ENCODE results near the gene PITPNB.

PITPNB gene

DNA sequence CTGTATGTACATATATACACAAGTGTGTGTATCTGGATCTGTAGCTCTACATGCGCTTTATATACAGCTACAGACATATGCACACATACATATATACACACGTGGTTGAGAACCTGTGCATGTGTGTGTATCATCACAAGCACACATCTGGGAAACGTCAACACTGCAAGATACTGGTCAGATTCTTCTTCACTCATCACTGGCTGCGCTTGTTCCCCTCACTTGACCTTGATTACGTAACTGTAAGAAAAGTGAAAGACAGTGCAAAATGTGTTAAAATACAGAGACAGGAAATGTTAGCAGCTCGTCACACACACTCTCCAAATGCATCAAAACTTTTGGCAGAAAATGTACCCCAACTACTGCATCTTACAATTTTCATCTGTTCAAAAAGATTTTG, 65.6 kb downstream of the PITPNB start:
- no peak for DNase-seq (ENCODE audit: low read depth, low spot score)
- H3K9me3 ChIP-seq (ENCODE audit: low read depth, low read length), result no peaks in the 10 kb centered on the region
- no peak for TF ChIP-seq POLR2AphosphoS5 (IDR thresholded peaks at IDR 0.05; ENCODE audit: borderline replicate concordance, low read depth, low read length)
- TF ChIP-seq EZH2 (IDR thresholded peaks at IDR 0.05), result no peak
- no peak for TF ChIP-seq FOXP2 (optimal IDR thresholded peaks at IDR 0.05; ENCODE audit: control extremely low read depth, extremely low read length, insufficient read depth)
- no peak overlapping the region for H3K4me3 ChIP-seq
- no peak overlapping the region for H3K9ac ChIP-seq (ENCODE audit: insufficient read length)
- peaks cover 77% of the 10 kb centered on the region for H3K36me3 ChIP-seq (ENCODE audit: insufficient read depth, low read length)
- peak overlapping the region; percentile 51; the same call in 1 of the 2 replicates for H3K27ac ChIP-seq

DNA sequence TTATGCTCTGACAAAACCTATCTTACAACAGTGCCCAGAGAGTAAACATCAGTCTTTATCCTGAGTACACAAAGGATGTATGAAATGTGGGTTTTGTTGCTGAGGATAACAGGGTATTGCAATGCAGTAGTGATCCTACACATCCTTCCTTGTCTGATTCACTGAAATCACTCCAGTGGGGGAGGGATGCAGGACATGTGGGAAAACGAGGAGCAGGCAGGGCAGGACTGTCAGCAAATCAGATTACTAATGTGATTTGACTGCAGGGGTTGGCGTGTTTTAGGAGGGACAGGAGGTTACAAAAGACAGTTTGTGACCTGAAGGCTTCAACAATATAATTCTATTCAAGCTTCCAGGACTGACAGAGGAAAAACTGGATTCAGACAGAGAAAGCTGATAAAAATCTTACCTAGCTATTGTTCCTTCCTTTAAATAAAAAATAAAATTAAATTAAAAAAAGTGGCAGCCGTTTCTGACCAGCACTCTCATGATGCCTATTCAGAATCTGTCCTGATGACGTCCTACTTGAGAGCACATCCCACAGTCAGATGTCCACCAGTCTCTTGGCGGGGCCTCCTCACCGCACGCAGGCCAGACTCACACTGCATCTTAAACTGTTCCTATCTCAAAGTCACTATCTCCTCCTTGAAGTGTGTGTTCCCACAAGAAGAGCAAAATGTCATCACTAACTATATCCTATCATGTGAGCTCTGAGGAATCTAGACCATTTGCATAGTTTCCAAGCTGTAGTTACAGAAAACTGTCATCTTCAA, 66.9 kb downstream of the PITPNB start:
- Histone ChIP-seq H3K36me3 (ENCODE audit: insufficient read depth, low read length) (peaks cover 74% of the 10 kb centered on the region), H3K9me3 (ENCODE audit: low read depth, low read length) (no peaks in the 10 kb centered on the region), H3K4me3 (no peak overlapping the region), H3K9ac (ENCODE audit: insufficient read length) (no peak overlapping the region), H3K27ac (peak overlapping the region; percentile 68)
- DNase-seq (ENCODE audit: low read depth, low spot score), result no peak
- TF ChIP-seq POLR2AphosphoS5 (IDR thresholded peaks at IDR 0.05; ENCODE audit: borderline replicate concordance, low read depth, low read length) (no peak), FOXP2 (optimal IDR thresholded peaks at IDR 0.05; ENCODE audit: control extremely low read depth, extremely low read length, insufficient read depth) (no peak), EZH2 (IDR thresholded peaks at IDR 0.05) (no peak)

DNA sequence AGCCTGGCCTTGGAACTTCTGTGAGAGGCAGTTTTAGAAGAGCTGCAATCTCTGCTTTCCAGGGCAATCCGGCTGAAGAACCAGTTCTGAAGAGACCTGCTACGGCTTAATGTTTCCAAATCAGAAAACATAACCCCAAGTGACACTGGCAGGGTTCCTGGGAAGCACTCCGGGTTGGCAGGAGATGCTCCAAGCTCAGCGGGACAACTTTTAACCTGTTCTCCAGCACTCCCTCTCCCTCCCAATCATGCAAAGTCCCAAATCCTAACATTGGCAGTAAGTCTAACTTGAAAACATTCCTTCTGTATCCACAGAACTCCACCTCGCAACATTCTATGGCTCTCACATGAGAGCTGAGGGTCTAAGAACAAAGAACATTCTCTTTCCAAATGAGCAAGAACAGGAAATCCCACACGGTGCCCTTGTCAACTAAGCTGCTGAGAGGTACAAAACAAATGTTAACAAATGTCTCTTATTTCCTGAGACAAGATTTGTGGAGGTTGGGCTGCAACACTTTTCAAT, 69.0 kb downstream of the PITPNB start:
- Histone ChIP-seq H3K4me3 (peak overlapping the region; percentile 36), H3K27ac (peak overlapping the region; percentile 82), H3K9me3 (ENCODE audit: low read depth, low read length) (no peaks in the 10 kb centered on the region), H3K9ac (ENCODE audit: insufficient read length) (no peak overlapping the region), H3K36me3 (ENCODE audit: insufficient read depth, low read length) (peaks cover 61% of the 10 kb centered on the region)
- DNase-seq (ENCODE audit: low read depth, low spot score), result peak; percentile 78
- TF ChIP-seq FOXP2 (optimal IDR thresholded peaks at IDR 0.05; ENCODE audit: control extremely low read depth, extremely low read length, insufficient read depth) (no peak), POLR2AphosphoS5 (IDR thresholded peaks at IDR 0.05; ENCODE audit: borderline replicate concordance, low read depth, low read length) (no peak; the same call in 1 of the 2 replicates), EZH2 (IDR thresholded peaks at IDR 0.05) (no peak)

DNA sequence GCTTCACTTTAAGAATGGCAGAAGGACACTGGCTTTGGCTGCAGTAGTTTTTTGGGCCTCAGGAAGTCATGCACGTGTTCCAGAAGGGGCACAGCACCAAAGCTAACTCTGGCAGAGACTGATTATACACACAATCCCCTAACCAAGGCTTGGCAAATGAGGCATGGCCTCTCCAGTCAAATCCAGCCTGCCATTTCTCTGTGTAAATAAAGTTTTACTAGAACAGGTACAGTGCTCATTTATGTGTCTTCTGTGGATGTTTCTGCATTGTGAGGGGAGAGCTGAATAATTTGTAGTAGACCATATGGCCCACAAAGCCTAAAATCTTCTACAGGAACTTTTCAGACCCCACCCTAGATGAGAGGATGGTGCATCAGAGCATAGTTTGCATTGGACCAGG, 71.1 kb downstream of the PITPNB start:
- Histone ChIP-seq H3K27ac (no peak overlapping the region), H3K36me3 (ENCODE audit: insufficient read depth, low read length) (peaks cover 44% of the 10 kb centered on the region), H3K9me3 (ENCODE audit: low read depth, low read length) (no peaks in the 10 kb centered on the region), H3K9ac (ENCODE audit: insufficient read length) (no peak overlapping the region), H3K4me3 (no peak overlapping the region)
- TF ChIP-seq EZH2 (IDR thresholded peaks at IDR 0.05) (no peak), POLR2AphosphoS5 (IDR thresholded peaks at IDR 0.05; ENCODE audit: borderline replicate concordance, low read depth, low read length) (no peak), FOXP2 (optimal IDR thresholded peaks at IDR 0.05; ENCODE audit: control extremely low read depth, extremely low read length, insufficient read depth) (no peak)
- DNase-seq (ENCODE audit: low read depth, low spot score), result no peak

DNA sequence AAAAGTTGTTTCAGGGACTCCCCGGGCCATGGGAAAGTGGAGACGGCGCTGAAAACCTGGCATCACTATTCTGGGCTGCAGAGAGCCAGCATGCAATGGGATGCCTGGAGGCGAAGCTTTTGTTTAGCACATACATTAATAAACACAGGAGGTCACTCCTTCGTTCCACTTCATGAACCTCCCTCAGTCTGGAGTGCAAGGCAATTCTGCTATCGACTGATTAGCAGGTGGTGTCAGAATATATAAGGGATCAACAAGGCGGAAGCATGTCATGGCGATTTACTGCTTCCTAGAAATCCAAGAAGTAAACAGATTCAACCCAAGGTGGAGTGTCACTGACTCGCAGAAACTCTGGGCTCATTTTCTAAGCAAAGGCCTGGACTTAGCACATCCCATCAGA, 72.1 kb downstream of the PITPNB start:
- H3K27ac ChIP-seq, result no peak overlapping the region
- H3K9ac ChIP-seq (ENCODE audit: insufficient read length), result no peak overlapping the region
- TF ChIP-seq EZH2 (IDR thresholded peaks at IDR 0.05) (no peak), FOXP2 (optimal IDR thresholded peaks at IDR 0.05; ENCODE audit: control extremely low read depth, extremely low read length, insufficient read depth) (no peak), POLR2AphosphoS5 (IDR thresholded peaks at IDR 0.05; ENCODE audit: borderline replicate concordance, low read depth, low read length) (no peak)
- no peaks in the 10 kb centered on the region for H3K9me3 ChIP-seq (ENCODE audit: low read depth, low read length)
- DNase-seq (ENCODE audit: low read depth, low spot score), result no peak
- H3K4me3 ChIP-seq, result no peak overlapping the region
- H3K36me3 ChIP-seq (ENCODE audit: insufficient read depth, low read length), result peaks cover 34% of the 10 kb centered on the region

DNA sequence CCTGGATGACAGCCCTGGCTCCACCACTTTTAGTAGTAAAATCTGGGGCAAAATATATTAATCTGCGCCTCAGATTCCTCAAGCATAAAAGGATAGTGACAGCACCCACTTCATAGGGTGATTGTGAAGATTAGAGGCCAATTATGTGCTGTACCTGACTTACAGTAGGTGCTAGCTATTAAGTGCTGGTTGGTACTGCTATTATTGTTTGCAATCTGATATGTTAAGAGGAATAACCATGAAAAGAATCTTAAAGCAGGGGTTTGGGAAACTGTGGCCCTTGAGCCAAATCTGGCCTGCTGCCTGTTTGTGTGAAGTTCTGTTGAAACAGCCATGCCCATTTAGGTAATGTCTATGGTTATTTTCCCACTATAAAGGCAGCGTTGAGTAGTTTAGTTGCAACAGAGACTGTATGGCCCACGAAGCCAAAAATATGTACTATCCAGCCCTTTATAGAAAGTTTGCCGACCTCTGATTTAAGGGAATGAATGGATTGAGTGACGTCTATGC, 72.8 kb downstream of the PITPNB start:
- TF ChIP-seq FOXP2 (optimal IDR thresholded peaks at IDR 0.05; ENCODE audit: control extremely low read depth, extremely low read length, insufficient read depth) (no peak), EZH2 (IDR thresholded peaks at IDR 0.05) (no peak), POLR2AphosphoS5 (IDR thresholded peaks at IDR 0.05; ENCODE audit: borderline replicate concordance, low read depth, low read length) (no peak)
- H3K4me3 ChIP-seq, result no peak overlapping the region
- no peaks in the 10 kb centered on the region for H3K9me3 ChIP-seq (ENCODE audit: low read depth, low read length)
- peaks cover 28% of the 10 kb centered on the region for H3K36me3 ChIP-seq (ENCODE audit: insufficient read depth, low read length)
- DNase-seq (ENCODE audit: low read depth, low spot score), result no peak
- H3K9ac ChIP-seq (ENCODE audit: insufficient read length), result no peak overlapping the region
- no peak overlapping the region for H3K27ac ChIP-seq

DNA sequence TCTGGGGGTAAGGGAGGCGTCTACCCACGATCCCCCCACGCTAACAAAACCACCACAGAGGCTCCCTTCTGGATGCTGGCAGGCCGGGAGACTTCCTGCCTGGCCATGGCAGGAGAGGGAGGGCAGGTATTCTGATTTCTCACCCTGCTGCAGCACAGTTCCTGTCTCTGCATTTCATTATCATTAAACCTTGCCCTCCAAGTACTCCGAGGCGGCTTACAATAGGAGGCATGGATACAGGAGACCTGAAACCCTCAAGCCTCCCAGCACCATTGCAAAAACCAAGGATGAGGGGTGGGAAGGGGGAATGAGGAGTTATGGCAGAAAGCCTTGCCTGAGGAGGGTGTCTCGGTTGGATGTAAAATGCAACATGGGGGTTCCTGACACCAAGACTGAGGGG, 73.4 kb downstream of the PITPNB start:
- H3K4me3 ChIP-seq, result no peak overlapping the region
- no peak overlapping the region for H3K27ac ChIP-seq
- no peak overlapping the region for H3K9ac ChIP-seq (ENCODE audit: insufficient read length)
- DNase-seq (ENCODE audit: low read depth, low spot score), result no peak
- TF ChIP-seq EZH2 (IDR thresholded peaks at IDR 0.05) (no peak), FOXP2 (optimal IDR thresholded peaks at IDR 0.05; ENCODE audit: control extremely low read depth, extremely low read length, insufficient read depth) (no peak), POLR2AphosphoS5 (IDR thresholded peaks at IDR 0.05; ENCODE audit: borderline replicate concordance, low read depth, low read length) (no peak)
- peaks cover 22% of the 10 kb centered on the region for H3K36me3 ChIP-seq (ENCODE audit: insufficient read depth, low read length)
- no peaks in the 10 kb centered on the region for H3K9me3 ChIP-seq (ENCODE audit: low read depth, low read length)

DNA sequence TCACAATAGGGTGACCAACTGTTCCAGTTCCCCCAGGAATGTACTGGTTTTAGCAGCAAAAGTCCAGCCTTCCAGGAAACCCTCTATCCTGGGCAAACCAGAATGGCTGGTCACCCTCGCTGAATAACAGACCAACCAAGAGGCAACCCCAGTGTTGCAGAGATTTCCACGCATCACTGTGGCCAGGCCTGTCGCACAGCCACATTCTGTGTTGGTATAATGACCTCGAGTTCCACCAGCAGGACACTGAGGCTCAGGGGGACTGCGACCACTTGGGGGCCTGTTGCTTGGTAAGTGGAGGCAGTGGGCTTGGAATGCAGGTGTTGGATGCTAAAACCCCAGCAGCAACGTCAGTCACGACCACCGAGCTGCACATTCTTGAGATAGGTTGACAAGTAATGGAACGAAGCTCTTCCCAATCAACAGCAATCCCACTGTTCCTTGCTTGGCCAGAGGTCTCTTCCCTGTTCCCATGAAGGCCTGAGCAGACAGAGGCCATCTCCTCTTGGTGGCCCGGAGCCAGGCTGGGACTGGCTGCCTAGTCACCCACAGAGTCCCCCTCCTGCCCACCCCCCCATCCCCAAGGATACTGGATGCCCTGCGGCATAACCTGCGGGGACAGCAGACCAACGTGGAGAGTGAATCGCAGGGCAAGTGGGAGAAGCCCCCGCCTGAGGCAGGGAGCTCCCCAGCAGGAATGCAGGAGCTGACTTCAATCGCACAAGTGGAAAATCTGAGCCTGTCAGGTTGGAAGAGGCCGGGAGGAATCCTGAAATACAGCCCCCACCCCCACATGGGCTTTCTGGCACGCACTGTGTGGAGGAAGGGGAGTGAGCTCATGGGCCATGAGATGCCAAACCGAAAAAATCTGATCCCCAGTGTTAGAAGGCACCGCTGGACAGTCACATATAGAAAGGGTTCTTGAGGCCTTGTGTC, 74.1 kb downstream of the PITPNB start:
- no peak overlapping the region for H3K27ac ChIP-seq
- no peak for TF ChIP-seq FOXP2 (optimal IDR thresholded peaks at IDR 0.05; ENCODE audit: control extremely low read depth, extremely low read length, insufficient read depth)
- no peak for DNase-seq (ENCODE audit: low read depth, low spot score)
- no peak overlapping the region for H3K4me3 ChIP-seq
- no peaks in the 10 kb centered on the region for H3K9me3 ChIP-seq (ENCODE audit: low read depth, low read length)
- peaks cover 22% of the 10 kb centered on the region for H3K36me3 ChIP-seq (ENCODE audit: insufficient read depth, low read length)
- H3K9ac ChIP-seq (ENCODE audit: insufficient read length), result no peak overlapping the region

All from SK-N-MC (cell line).